HFF-Myc (cell line): ENCODE results near the gene ELMO1.

ENCODE experiments used
- DNase-seq: peaks from one replicate; pipeline ENCODE4 v3.0.0-alpha.2; 2011; ENCODE audit warnings: low read depth; ENCODE audit errors: extremely low read depth
- H3K4me3 ChIP-seq: replicated peaks from 2 replicates; pipeline ENCODE4 v1.5.1; 2011; ENCODE audit warnings: low read depth, mild to moderate bottlenecking, control low read depth, low read length
- CTCF ChIP-seq: IDR thresholded peaks from 2 replicates; pipeline ENCODE4 v1.5.1; 2012; ENCODE audit warnings: mild to moderate bottlenecking, low read depth, low read length, control low read depth; ENCODE audit errors: missing control alignments

ELMO1 gene

GRCh38 chr7:37028909-37029440, 419.7 kb downstream of the ELMO1 start:
- no peak for DNase-seq
- no peak overlapping the region for H3K4me3 ChIP-seq
- TF ChIP-seq CTCF: no peak

GRCh38 chr7:37027557-37028341, 420.9 kb downstream of the ELMO1 start:
- H3K4me3 ChIP-seq: no peak overlapping the region
- no peak for DNase-seq
- no peak for TF ChIP-seq CTCF

GRCh38 chr7:37027104-37027503, 421.6 kb downstream of the ELMO1 start:
- TF ChIP-seq CTCF: no peak
- no peak for DNase-seq
- H3K4me3 ChIP-seq: no peak overlapping the region

GRCh38 chr7:37018954-37019353, 429.7 kb downstream of the ELMO1 start:
- H3K4me3 ChIP-seq: no peak overlapping the region
- DNase-seq: no peak
- TF ChIP-seq CTCF: no peak

GRCh38 chr7:37016064-37016878, 432.4 kb downstream of the ELMO1 start:
- DNase-seq: no peak

More at GRCh38 chr7:37016064-37016878, 432.4 kb downstream of the ELMO1 start:
- no peak overlapping the region for H3K4me3 ChIP-seq
- TF ChIP-seq CTCF: no peak
